ENCODE results near the gene ZNF30.

GRCh38 chr19:34953092-34953491, 26.4 kb downstream of the ZNF30 start:
- TF ChIP-seq CTCF (IDR thresholded peaks at IDR 0.05; ENCODE audit: poor library complexity), result no peak
- no peak for TF ChIP-seq EZH2 (IDR thresholded peaks at IDR 0.05; ENCODE audit: borderline replicate concordance)
